GM19372 (cell line): ENCODE measurements around the gene NRN1.
A peak's percentile ranks its signal among the peaks of the same experiment; 100 is the strongest.
"Not testable (repeated sequence)": the region's sequence is repeated elsewhere in the genome, so short reads cannot be mapped to it uniquely, and the experiment has no call there.

Source experiments
- ATAC-seq: cut with Tn5 transposase; IDR thresholded peaks from one replicate; pipeline ENCODE4 v1.9.1; 2021; ENCODE audit warnings: mild to moderate bottlenecking, low read depth, moderate library complexity; ENCODE audit not compliant: unreplicated experiment

Gene NRN1

GRCh38 chr6:6006428-6007365 lies at the start of gene NRN1:
NRN1 (minus strand) TSS chr6:6006925; CDS start chr6:6006749, 176 bp downstream.
- ATAC-seq, result no peak

- no peak for ATAC-seq
Measured at GRCh38 chr6:6052216-6052615, 45.5 kb upstream of the NRN1 start.

- no peak for ATAC-seq
Measured at GRCh38 chr6:6046716-6047115, 40.0 kb upstream of the NRN1 start.

GRCh38 chr6:6039946-6040509 lies 33.3 kb upstream of the NRN1 start:
- ATAC-seq, result no peak

GRCh38 chr6:6037179-6037578 lies 30.5 kb upstream of the NRN1 start:
- ATAC-seq, result no peak

GRCh38 chr6:6033858-6034257 lies 27.1 kb upstream of the NRN1 start:
- no peak for ATAC-seq

- ATAC-seq, result no peak
Measured at GRCh38 chr6:6026513-6027205, 19.9 kb upstream of the NRN1 start.

- no peak for ATAC-seq
Measured at GRCh38 chr6:6025736-6026135, 19.0 kb upstream of the NRN1 start.

GRCh38 chr6:6024220-6024619 lies 17.5 kb upstream of the NRN1 start:
- ATAC-seq, result no peak

GRCh38 chr6:6022841-6023240 lies 16.1 kb upstream of the NRN1 start:
- ATAC-seq, result not testable (repeated sequence)

- ATAC-seq, result peak; percentile 69
Measured at GRCh38 chr6:6008648-6009421, 2.1 kb upstream of the NRN1 start.

- ATAC-seq, result peak; percentile 3
Measured at GRCh38 chr6:6008089-6008647, 1.4 kb upstream of the NRN1 start.

- no peak for ATAC-seq
Measured at GRCh38 chr6:6007366-6008088, 802 bp upstream of the NRN1 start.

- no peak for ATAC-seq
Measured at GRCh38 chr6:6006006-6006427, 708 bp downstream of the NRN1 start.

- no peak for ATAC-seq
Measured at GRCh38 chr6:6005051-6006005, 1.4 kb downstream of the NRN1 start.

- no peak for ATAC-seq
Measured at GRCh38 chr6:6004390-6004995, 2.2 kb downstream of the NRN1 start.

GRCh38 chr6:6003621-6004366 lies 2.9 kb downstream of the NRN1 start:
- no peak for ATAC-seq
